SHP77 (cell line): Measurements from ENCODE around the gene TTLL8.

Experiments
- DNase-seq, 2 experiments: peaks; one replicate each; lab custom pipeline; 2025; lab: John Stamatoyannopoulos, UW

The TTLL8 gene

DNA sequence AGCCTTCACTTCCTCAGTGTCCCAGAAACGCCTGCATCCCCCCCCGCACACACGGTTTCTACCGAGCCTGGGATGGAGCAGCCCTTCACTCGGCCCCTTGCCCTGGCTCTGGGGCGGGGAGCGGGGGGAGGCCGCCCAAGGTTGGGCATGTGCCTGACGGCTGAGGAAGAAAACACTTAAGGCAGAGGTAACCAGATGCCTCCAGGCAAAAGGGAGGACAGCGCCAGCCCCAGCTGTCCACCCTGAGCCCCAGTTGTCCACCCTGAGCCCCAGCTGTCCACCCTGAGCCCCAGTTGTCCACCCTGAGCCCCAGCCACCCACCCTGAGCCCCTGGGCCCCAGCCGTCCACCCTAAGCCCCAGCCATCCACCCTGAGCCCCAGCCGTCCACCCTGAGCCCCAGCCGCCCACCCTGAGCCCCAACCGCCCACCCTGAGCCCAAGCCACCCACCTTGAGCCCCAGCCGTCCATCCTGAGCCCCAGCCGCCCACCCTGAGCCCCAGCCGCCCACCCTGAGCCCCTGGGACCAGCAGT, 3.8 kb upstream of the TTLL8 start:
- no peak for DNase-seq

DNA sequence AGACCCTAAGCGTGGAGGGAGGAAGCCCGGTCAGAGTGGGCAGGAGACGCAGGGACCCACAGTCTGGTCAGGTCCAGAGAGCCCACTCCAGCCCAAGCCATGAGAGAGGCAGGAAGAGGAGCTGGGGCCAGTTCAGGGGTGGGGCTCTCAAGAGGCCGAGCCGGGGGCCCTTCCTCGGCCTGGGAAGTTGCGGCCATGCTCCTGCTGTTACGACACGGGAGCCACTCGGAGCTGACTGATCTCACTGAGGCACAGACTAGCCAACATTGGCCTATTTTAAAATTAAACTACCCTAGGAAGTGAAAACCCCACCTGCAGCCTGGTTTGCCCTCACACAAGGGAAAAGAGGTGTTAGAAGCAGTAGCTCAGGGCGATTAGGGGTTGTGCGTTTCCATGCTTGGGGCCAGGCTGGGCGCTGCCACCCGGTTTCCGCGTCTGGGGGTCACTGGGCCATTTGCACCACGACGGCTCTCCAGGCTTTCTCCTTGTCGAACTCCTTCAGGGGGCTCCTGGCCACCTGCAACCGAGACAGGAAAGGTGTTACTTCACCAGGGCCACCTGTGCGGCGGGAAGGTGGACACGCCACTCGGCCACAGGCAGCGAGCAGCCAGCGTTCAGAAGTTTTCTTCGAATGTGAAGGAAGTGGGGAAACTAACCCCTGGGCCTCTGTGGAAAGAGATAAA, 3.2 kb upstream of the TTLL8 start:
- no peak for DNase-seq

- DNase-seq: no peak
Measured at GRCh38 chr22:50060441-50061140, 2.5 kb upstream of the TTLL8 start.

DNA sequence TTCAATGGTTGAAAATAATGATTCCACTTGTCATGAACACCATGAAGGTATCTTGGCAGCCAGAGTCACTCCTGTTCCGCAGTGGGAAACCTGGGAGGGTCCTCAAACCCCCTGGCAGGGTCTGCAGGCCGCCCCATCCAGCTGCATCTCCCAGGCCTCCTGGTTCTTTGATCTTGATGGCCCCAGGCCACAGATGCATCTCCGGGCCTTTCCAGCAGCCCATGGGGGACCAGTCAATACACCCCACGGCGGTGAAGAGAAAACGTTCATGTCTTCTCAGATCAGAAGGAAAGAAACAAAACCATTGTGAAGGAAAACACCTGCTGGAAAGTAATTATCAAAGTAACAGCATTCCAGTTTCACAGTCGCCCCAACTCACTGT, 1.8 kb upstream of the TTLL8 start:
- DNase-seq: no peak

DNA sequence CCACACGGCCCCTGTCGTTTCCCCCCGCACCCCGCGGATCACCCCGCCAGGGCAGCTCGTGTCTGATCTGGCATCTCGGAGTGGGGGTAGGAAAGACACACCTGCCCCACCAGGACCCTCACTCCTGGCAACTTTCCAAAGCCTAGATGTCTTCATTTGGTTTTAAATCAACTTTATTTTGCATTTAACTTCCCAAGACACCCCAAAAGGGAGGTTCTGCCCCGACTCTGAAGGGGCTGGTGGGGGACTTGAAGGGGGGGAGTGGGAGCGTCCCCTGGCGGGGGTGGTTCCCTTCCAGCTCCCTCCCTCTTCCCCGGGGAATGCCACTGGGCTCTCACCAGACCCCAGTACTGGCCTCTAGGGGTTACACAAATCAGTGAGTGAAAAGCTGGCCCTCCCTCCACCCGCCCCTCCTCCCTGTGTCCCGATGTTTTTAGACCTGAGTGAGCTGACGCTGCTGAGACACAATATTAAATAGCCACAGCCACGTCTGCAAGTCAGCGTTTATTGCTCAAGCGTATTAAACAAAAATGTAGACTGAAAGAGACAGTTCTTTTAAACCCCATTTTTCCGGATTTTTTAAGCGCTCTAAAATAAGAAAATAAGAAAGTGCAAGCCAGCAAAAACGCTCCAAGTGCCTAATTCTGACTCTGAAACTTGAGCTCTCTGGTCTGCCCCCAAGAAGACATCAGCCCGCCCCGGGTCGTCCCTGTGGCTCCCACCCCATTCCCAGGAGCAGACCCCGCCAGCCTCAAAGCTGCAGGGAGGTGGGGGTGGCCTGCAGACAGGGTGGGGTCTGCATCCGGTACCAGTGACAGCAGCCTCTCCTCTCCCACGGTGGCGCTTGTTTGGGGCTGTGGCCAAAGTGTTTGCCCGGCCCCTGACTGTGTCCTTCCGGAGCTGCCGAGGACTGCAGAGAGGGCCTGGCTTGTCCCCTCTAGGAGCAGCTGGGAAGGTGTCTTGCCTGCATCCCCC, 1.1 kb upstream of the TTLL8 start:
- DNase-seq: no peak

GRCh38 chr22:50057278-50058060, 629 bp downstream of the TTLL8 start:
- DNase-seq: no peak

- no peak for DNase-seq
Measured at GRCh38 chr22:50056214-50056972, 1.7 kb downstream of the TTLL8 start.

DNA sequence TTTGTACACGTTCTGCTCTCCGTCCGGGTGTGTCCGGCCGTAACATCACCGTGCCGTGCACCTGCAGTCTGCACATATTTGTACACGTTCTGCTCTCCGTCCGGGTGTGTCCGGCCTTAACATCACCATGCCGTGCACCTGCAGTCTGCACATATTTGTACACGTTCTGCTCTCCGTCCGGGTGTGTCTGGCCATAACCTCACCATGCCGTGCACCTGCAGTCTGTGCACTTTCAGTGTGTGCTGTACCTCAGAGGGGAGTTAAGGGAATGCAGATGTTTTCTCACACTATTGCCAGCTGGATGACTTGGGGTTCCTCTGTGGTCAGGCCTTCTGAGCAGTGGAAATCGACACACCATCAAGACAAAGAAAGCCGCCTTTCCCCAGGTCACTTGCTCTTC, 4.2 kb downstream of the TTLL8 start:
- DNase-seq: no peak

DNA sequence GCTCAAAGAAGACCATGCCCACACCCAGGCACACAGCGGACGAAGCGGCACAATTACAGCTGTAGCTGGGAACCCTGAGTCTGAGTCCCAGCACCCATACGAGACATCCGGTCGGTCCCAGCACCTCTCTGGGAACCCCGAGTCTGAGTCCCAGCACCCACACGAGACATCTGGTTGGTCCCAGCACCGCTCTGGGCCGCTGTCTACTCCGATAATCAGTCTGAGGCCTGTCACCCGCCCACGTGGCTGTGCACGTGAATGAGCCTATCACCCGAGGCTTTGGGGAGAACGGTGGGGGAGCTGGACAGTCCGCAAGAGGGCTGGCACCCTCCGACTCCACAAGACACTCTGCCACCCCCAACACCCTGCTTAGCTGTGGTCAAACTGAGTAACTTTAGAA, 6.2 kb downstream of the TTLL8 start:
- DNase-seq: no peak

DNA sequence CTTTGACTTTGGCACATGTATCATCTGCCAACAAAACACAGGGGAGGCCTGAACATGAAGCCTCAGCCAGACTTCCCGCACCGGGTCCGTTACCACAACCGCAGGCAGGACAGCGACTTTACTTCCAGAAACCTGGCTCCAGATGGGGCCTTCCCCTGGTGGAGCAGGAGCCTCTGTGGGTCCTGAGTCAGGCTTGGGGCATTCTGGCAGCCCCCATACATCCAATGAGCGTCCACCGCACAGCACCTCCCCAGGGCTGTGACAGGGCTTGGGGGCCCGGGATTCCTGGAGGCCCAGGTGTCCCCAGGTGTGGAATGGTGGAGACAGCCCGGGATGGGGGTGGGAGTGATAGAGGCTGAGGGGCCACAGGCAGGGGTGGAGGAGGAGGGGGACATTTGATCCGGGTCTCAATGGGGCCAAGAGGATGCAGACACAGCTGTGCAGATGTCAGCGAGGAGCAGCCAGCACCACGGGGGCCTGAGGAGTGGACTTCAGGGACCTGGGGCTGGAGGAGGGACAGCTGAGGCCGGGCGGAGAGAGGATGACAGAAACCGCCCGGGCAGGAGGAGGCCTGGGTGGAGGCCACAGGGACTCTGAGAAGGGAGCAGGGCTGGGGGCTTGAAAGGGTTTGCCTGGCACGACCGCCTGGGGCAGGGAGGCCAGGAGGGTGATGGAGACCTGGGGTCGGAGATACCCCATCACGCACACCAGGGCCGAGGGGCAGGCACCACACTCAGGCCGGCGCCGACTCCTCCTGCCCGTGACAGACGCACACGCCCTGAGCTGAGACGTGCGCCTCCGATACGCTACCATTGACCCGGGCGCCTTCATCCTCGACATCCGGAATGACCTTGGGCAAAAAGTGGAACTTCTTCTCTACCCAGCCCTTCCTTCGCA, 8.6 kb downstream of the TTLL8 start:
- DNase-seq: no peak

- no peak for DNase-seq
Measured at GRCh38 chr22:50048836-50049235, 9.3 kb downstream of the TTLL8 start.

GRCh38 chr22:50048061-50048765, 9.9 kb downstream of the TTLL8 start:
- no peak for DNase-seq

GRCh38 chr22:50047346-50047745, 10.8 kb downstream of the TTLL8 start:
- no peak for DNase-seq

GRCh38 chr22:50046481-50047245, 11.4 kb downstream of the TTLL8 start:
- DNase-seq: no peak

DNA sequence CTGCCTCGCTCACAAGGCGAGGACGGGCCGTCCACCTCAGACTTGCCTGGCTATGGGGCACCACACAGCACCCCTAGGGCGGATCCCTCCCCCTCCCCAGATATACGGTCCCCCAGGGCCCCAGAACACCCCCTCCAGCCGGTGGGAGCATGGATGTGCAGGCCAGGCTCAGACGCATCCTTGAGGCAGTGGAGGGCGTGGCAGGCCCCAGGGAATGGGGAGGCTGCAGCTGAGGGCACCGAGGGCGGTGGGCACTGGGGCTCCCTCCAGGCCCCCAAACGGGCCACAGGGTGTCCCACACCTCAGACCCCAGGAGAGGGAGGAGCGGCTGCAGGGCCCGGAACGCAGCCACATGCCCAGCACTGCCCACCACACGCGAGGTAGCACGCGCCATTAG, 12.1 kb downstream of the TTLL8 start:
- DNase-seq: no peak

- no peak for DNase-seq
Measured at GRCh38 chr22:50045211-50046018, 12.7 kb downstream of the TTLL8 start.

DNA sequence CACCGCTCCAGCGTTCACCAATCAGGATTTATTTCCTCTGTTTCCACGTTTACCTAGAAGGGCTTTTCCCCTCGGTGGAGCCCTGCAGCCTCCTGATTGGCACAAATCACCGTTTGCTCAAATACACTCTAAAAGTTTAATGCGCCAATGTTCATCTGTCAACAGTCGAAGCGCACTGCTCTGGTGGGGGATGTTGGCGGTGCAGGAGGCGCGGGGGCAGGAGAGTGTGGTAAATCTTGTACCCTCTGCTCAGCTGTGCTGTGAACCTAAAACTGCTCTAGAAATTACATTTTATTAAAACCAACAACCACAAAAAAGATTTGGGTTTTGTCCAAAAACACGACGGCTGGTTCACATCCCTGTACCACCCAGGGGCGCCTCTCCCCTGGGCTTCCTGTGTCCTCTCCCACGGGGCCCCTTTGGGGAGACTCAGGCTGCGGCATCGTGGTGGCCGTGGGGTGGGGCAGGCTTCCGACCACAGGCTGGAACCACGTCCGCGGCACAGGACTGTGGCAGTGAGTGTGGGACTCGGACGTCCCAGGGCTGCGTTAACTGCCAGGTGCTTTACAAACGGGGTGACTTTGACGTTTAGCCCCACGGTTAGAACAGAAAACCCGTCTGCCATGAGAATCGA, 13.5 kb downstream of the TTLL8 start:
- DNase-seq: no peak
